WERI-Rb-1 (cell line): ENCODE measurements around the gene ZNHIT2.
A peak's percentile ranks its signal among the peaks of the same experiment; 100 is the strongest.

Source experiments
- DNase-seq: peaks from one replicate; pipeline ENCODE4 v3.0.0-alpha.2; 2020
- H3K27ac ChIP-seq: fragments of 250-450 bp; sonication (Bioruptor Pico); 2 replicates; pipeline ENCODE4 v1.5.1; 2020; ENCODE audit warnings: mild to moderate bottlenecking, moderate library complexity
- H3K27me3 ChIP-seq: fragments of 250-450 bp; sonication (Bioruptor Pico); 2 replicates; pipeline ENCODE4 v1.5.1; 2021; ENCODE audit warnings: mild to moderate bottlenecking, low read depth, moderate library complexity; ENCODE audit not compliant: insufficient read depth, severe bottlenecking
- H3K36me3 ChIP-seq: fragments of 250-450 bp; sonication (Bioruptor Pico); 2 replicates; pipeline ENCODE4 v1.5.1; 2020; ENCODE audit warnings: mild to moderate bottlenecking, moderate library complexity
- H3K4me3 ChIP-seq: 2 replicates; pipeline ENCODE4 v1.5.1; 2011; ENCODE audit warnings: low read depth, mild to moderate bottlenecking, control low read depth, low read length
- H3K9me3 ChIP-seq: fragments of 250-450 bp; sonication (Bioruptor Pico); 2 replicates; pipeline ENCODE4 v1.5.1; 2021; ENCODE audit warnings: mild to moderate bottlenecking, moderate library complexity; ENCODE audit not compliant: severe bottlenecking
- CTCF ChIP-seq: IDR thresholded peaks from 2 replicates; pipeline ENCODE4 v1.5.1; 2011; ENCODE audit warnings: low read depth, mild to moderate bottlenecking, control low read depth, inconsistent platforms, low read length

ZNHIT2 gene

GRCh38 chr11:65117206-65118096, at the start of gene ZNHIT2:
TSS of gene ZNHIT2 (minus strand) at chr11:65117701. CDS start at chr11:65117653, 48 bp downstream.
- Histone ChIP-seq H3K27ac (peak within 1 kb of the TSS; percentile 84), H3K36me3 (peaks cover 52% of the 10 kb centered on the region), H3K9me3 (no peaks in the 10 kb centered on the region), H3K27me3 (no peaks in the 10 kb centered on the region), H3K4me3 (peak within 1 kb of the TSS; percentile 95)
- DNase-seq: peak; percentile 99
- peak; percentile 87 for TF ChIP-seq CTCF

GRCh38 chr11:65166893-65167292, 49.4 kb upstream of the ZNHIT2 start:
- H3K27me3 ChIP-seq: no peaks in the 10 kb centered on the region
- H3K36me3 ChIP-seq: no peaks in the 10 kb centered on the region
- H3K4me3 ChIP-seq: no peak overlapping the region
- DNase-seq: no peak
- no peaks in the 10 kb centered on the region for H3K9me3 ChIP-seq
- H3K27ac ChIP-seq: no peak overlapping the region
- TF ChIP-seq CTCF: no peak

GRCh38 chr11:65165410-65166317, 48.2 kb upstream of the ZNHIT2 start:
- Histone ChIP-seq H3K27ac (no peak overlapping the region), H3K36me3 (no peaks in the 10 kb centered on the region), H3K9me3 (no peaks in the 10 kb centered on the region), H3K4me3 (no peak overlapping the region), H3K27me3 (no peaks in the 10 kb centered on the region)
- TF ChIP-seq CTCF: no peak
- DNase-seq: no peak

- H3K27ac ChIP-seq: no peak overlapping the region
- no peak for TF ChIP-seq CTCF
- no peak for DNase-seq
- no peaks in the 10 kb centered on the region for H3K27me3 ChIP-seq
- no peaks in the 10 kb centered on the region for H3K9me3 ChIP-seq
- H3K4me3 ChIP-seq: no peak overlapping the region
- H3K36me3 ChIP-seq: no peaks in the 10 kb centered on the region
Observed at GRCh38 chr11:65163684-65164083, 46.2 kb upstream of the ZNHIT2 start.

GRCh38 chr11:65160643-65161042, 43.1 kb upstream of the ZNHIT2 start:
- DNase-seq: no peak
- Histone ChIP-seq H3K9me3 (no peaks in the 10 kb centered on the region), H3K27ac (no peak overlapping the region), H3K36me3 (no peaks in the 10 kb centered on the region), H3K27me3 (no peaks in the 10 kb centered on the region), H3K4me3 (no peak overlapping the region)
- no peak for TF ChIP-seq CTCF
